ENCODE results near the gene CYB561. TPM values are rescaled to one million over a fixed set of nuclear protein-coding genes. Genes with fewer than 3 reads are reported as not detected.

Gene CYB561
- total RNA-seq, 1 experiment from 2014 or later, result 35.1 TPM

DNA sequence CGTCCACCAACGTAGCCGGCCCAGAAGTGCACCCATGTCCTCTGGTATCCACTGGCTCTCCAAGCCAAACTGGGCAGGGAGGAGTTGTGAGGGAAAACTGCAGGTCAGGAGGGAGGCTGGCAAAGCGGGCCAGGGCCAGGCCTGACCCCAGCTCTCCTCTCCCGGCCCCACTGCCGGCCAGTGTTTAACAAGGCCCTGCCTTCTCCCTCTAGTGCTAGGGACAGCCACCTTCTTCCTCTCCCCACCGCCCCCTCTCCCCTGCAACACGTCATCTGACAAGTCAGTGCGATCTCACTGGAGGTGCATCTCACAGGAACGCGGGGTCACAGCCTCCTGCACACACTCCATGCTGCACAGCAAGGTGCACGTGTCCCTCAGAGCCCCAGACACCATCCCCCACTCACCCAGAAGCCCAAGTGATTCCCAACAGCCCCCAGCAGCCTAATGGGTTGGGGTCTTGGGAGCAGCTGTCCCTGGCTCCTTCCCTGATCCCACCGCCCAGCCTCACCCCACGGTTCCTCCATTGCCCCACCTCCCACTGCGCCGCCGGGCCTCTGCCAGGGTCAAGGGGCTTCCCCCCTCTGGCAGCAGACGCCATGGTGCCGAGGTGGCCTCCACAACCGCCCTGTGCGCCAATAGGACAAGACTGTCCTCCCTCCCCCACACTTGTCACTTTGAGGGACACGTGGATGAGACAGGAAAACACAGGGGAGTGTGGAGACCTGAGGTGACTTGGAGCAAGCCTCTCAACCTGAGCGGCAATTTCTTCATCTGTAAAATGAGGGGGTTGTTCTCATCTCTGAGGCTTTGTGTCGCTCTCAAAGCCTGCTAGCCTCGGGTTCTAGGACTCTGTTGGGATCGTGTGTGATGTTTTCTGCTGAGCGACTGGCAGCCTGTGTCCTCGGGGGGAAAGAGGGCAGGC is 29.6 kb upstream of the CYB561 start:
- Mint-ChIP-seq H3K9me3 (no peaks in the 10 kb centered on the region), H3K4me1 (peaks cover 32% of the 10 kb centered on the region), H3K27me3 (ENCODE audit: low read depth) (peaks cover 28% of the 10 kb centered on the region), H3K27ac (no peak overlapping the region), H3K36me3 (no peaks in the 10 kb centered on the region), H3K4me3 (peak overlapping the region; percentile 66)
- ChIA-PET POLR2A (interaction anchor here (0.9 kb wide), 1 partner anchor 33 kb away, joined by 3 read pairs; no protein-coding TSS in a partner anchor), CTCF (interaction anchor here (0.8 to 11.3 kb wide), 7 partner anchors 22 to 373 kb away, joined by 3 to 298 read pairs (median 23); partner anchors contain the start of gene CYB561)
- TF ChIP-seq FOXJ3 (CRISPR knock-in tag; IDR thresholded peaks at IDR 0.05; ENCODE audit: borderline replicate concordance) (no peak), HMGA2 (CRISPR knock-in tag; IDR thresholded peaks at IDR 0.05) (no peak), ZNF423 (CRISPR knock-in tag; IDR thresholded peaks at IDR 0.05) (no peak), TEAD4 (CRISPR knock-in tag; IDR thresholded peaks at IDR 0.05) (no peak), CREB1 (CRISPR knock-in tag; IDR thresholded peaks at IDR 0.05) (no peak), MAX (CRISPR knock-in tag; IDR thresholded peaks at IDR 0.05) (0 out of 2 replicates have a peak, but pooled peaks have one; percentile 48), GRHL2 (CRISPR knock-in tag; IDR thresholded peaks at IDR 0.05; ENCODE audit: insufficient replicate concordance, severe bottlenecking) (no peak), ATF6 (CRISPR knock-in tag; IDR thresholded peaks at IDR 0.05) (no peak), FOXP1 (CRISPR knock-in tag; IDR thresholded peaks at IDR 0.05; ENCODE audit: borderline replicate concordance) (0 out of 2 replicates have a peak, but pooled peaks have one; percentile 78), CREM (CRISPR knock-in tag; IDR thresholded peaks at IDR 0.05) (no peak), SMAD3 (CRISPR knock-in tag; IDR thresholded peaks at IDR 0.05; ENCODE audit: borderline replicate concordance) (no peak), SP1 (CRISPR knock-in tag; conservative IDR thresholded peaks at IDR 0.05) (no peak), ARID4B (CRISPR knock-in tag; IDR thresholded peaks at IDR 0.05; ENCODE audit: borderline replicate concordance) (no peak)
- TF ChIP-seq, protein P1, sequence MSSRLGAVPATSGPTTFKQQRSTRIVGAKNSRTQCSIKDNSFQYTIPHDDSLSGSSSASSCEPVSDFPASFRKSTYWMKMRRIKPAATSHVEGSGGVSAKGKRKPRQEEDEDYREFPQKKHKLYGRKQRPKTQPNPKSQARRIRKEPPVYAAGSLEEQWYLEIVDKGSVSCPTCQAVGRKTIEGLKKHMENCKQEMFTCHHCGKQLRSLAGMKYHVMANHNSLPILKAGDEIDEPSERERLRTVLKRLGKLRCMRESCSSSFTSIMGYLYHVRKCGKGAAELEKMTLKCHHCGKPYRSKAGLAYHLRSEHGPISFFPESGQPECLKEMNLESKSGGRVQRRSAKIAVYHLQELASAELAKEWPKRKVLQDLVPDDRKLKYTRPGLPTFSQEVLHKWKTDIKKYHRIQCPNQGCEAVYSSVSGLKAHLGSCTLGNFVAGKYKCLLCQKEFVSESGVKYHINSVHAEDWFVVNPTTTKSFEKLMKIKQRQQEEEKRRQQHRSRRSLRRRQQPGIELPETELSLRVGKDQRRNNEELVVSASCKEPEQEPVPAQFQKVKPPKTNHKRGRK (CRISPR knock-in tag; IDR thresholded peaks at IDR 0.05; ENCODE audit: borderline replicate concordance), result no peak
- TF ChIP-seq, protein P2, sequence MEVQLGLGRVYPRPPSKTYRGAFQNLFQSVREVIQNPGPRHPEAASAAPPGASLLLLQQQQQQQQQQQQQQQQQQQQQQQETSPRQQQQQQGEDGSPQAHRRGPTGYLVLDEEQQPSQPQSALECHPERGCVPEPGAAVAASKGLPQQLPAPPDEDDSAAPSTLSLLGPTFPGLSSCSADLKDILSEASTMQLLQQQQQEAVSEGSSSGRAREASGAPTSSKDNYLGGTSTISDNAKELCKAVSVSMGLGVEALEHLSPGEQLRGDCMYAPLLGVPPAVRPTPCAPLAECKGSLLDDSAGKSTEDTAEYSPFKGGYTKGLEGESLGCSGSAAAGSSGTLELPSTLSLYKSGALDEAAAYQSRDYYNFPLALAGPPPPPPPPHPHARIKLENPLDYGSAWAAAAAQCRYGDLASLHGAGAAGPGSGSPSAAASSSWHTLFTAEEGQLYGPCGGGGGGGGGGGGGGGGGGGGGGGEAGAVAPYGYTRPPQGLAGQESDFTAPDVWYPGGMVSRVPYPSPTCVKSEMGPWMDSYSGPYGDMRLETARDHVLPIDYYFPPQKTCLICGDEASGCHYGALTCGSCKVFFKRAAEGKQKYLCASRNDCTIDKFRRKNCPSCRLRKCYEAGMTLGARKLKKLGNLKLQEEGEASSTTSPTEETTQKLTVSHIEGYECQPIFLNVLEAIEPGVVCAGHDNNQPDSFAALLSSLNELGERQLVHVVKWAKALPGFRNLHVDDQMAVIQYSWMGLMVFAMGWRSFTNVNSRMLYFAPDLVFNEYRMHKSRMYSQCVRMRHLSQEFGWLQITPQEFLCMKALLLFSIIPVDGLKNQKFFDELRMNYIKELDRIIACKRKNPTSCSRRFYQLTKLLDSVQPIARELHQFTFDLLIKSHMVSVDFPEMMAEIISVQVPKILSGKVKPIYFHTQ (CRISPR knock-in tag; IDR thresholded peaks at IDR 0.05), result no peak
- DNase-seq (ENCODE audit: low spot score), result no peak
- ATAC-seq, result no peak

Data from WTC11 (cell line).